ENCODE results near the gene COG3.

- TF ChIP-seq, protein P1, sequence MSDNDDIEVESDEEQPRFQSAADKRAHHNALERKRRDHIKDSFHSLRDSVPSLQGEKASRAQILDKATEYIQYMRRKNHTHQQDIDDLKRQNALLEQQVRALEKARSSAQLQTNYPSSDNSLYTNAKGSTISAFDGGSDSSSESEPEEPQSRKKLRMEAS (IDR thresholded peaks at IDR 0.05): no peak
- TF ChIP-seq EZH2 (IDR thresholded peaks at IDR 0.05): no peak
These were observed 52.0 kb downstream of the COG3 start for GRCh38 chr13:45516757-45517156.
